GM12801 (cell line): ENCODE results near the gene IPP.

Experiments used
- TF ChIP-seq, protein P1 (sequence below): IDR thresholded peaks from one replicate; pipeline ENCODE4 v1.5.1; 2011; ENCODE audit warnings: control low read depth; ENCODE audit not compliant: insufficient read length; ENCODE audit errors: extremely low read depth

Gene IPP

DNA sequence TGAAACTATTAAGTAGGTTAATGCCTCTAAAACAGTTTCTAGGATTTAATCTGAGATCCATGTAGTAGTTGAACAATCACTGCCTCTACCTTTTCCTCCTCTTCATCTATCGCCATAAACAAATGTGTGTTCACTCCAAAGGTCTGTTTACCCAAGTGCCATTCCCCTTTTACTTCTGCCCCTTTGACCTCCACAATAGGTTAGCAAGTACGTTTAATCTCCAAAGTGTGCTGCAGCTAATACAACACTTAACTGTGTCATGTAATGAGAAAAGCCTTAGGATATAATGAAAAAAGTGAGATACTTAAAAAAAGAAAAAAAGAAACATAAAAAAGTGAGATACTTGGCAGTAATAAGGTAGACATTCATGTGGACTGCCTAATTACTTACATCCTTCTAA is 92.3 kb downstream of the IPP start:
- TF ChIP-seq, protein P1, sequence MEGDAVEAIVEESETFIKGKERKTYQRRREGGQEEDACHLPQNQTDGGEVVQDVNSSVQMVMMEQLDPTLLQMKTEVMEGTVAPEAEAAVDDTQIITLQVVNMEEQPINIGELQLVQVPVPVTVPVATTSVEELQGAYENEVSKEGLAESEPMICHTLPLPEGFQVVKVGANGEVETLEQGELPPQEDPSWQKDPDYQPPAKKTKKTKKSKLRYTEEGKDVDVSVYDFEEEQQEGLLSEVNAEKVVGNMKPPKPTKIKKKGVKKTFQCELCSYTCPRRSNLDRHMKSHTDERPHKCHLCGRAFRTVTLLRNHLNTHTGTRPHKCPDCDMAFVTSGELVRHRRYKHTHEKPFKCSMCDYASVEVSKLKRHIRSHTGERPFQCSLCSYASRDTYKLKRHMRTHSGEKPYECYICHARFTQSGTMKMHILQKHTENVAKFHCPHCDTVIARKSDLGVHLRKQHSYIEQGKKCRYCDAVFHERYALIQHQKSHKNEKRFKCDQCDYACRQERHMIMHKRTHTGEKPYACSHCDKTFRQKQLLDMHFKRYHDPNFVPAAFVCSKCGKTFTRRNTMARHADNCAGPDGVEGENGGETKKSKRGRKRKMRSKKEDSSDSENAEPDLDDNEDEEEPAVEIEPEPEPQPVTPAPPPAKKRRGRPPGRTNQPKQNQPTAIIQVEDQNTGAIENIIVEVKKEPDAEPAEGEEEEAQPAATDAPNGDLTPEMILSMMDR: no peak

- TF ChIP-seq, protein P1: no peak
Measured at GRCh38 chr1:45656573-45657226, 93.8 kb downstream of the IPP start.

GRCh38 chr1:45654540-45655280 is 95.7 kb downstream of the IPP start:
- TF ChIP-seq, protein P1: no peak
